NCI-H1105 treated with DMSO at 0.1 percent for 48 hours (cell line): Measurements from ENCODE around the gene POLR3K.

Experiments used
- DNase-seq: peaks from one replicate; lab custom pipeline; 2025; lab: John Stamatoyannopoulos, UW

The POLR3K gene

GRCh38 chr16:53346-54236, at the start of gene POLR3K, which contains the start of gene SNRNP25:
Gene POLR3K (minus strand): TSS chr16:53608. CDS start chr16:53586, 22 bp downstream.
Gene SNRNP25 (plus strand): TSS chr16:53828. CDS start chr16:54017, 189 bp downstream.
- DNase-seq = peak; percentile 91

DNA sequence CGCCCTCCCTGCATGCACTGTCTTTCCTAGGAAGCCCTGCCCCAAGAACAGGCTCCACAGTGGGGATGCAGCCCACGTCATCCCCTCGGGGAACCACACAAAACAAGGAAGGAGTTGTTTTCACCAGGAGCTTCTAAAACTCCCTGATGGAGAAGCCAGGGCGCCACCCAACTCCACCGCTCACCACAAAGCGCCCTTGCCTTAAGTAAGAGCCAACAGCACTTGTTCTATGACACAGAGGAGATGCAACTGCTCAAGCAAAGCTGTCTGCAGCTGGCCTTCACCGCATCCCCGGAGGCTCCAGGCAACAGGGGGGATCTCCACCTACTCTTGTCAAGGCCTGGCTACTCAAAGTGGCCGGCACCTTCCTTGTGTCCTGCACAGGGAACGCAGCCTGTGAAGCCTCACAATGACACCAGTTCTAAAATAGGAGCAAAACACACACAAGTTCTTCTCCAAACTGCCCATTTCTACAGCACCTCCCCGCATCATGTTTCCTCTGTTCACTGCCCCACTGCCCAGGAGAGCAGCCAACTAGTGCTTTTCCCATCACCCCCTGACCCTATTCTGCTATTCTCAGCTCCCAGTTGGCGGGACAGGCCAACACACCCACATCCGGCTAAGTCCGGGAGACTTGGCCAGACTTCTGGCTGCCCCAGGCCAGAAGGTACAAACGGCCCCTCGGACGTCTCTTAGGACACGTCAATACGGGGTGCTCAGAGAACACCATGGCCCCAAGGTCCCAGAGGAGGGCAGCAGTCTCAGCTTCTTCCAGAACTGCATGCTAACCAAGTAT, 48.9 kb upstream of the POLR3K start:
- no peak for DNase-seq

DNA sequence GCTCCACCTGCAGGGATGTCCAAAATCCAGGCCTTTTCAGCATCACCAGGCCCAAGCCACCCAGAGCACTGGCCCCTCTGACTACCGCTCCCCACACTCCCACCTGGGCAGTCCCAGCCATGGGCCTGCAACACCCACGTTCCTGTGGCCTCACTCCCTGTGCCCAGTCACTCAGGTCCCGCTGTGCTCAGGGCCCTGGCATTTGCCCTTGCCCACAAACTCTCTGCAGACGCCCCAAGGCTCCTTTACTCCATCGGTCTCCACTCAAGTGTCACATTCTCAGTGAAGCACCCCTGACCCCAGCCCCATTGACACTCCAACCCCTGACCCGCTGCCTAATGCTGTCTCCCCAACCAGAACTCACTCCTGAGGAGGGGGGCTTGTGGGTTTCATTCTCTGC, 48.2 kb upstream of the POLR3K start:
- no peak for DNase-seq

DNA sequence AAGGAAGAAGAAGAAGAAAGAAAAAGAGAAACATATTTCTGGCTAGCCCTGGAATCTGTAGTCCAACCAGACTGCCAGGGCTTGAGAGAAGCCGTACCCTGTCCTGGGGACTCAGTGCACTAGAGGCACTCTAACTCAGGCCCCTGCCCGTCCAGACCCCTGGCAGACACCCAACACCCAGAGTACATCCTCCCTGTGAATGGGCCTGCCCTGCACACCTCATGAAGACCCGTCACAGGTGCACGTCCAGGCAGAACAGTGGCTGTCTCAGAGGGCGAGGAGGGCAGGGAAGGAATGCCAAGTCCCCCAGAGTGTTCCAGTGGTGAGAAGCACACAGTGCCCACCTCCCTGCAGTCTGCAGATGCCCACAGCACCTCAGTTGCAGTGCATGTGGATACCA, 47.6 kb upstream of the POLR3K start:
- no peak for DNase-seq

- no peak for DNase-seq
These were observed 44.4 kb upstream of the POLR3K start for GRCh38 chr16:97822-98221.

- peak; percentile 43 for DNase-seq
These were observed 43.5 kb upstream of the POLR3K start for GRCh38 chr16:96935-97381.

DNA sequence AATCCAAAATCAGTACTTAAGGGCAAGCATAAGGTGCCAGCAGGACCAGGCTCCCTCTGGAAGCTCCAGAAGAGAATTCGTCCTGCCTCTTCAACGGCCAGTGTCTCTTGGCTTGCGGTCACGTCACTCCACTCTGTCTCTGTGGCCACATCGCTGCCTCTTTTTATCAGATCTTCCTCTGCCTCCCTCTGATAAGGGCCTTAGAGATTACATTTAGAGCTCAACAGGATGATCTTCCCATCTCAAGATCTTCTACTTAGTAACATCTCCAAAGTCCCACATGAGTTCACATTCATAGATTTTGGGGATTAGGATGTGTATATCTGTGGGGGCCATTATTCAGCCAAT, 41.5 kb upstream of the POLR3K start:
- DNase-seq = no peak

- no peak for DNase-seq
These were observed 39.3 kb upstream of the POLR3K start for GRCh38 chr16:92431-93339.

- peak; percentile 64 for DNase-seq
These were observed 38.1 kb upstream of the POLR3K start for GRCh38 chr16:91484-91883.

- no peak for DNase-seq
These were observed 36.2 kb upstream of the POLR3K start for GRCh38 chr16:89391-90302.

DNA sequence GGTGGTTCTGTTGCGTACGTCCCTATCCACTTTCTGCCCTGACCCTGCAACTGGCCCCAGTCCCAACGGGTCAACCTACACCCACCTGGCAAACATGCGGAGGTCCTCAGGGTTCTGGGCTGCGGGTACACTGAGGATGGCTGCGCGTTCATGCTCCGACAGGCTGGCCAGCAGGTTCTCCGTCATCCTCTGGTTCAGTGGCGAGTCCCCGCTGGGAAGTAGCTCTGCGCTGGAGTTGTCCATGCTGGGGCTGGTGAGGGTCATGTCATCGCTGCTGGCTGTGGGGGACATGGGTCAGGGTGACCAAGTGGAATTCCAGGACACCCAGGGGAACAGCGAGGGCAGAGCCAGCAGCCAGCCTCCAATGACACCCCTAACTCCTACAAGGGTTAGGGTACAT, 35.2 kb upstream of the POLR3K start:
- DNase-seq = no peak

GRCh38 chr16:86483-86952, 33.1 kb upstream of the POLR3K start:
- no peak for DNase-seq

- no peak for DNase-seq
These were observed 32.5 kb upstream of the POLR3K start for GRCh38 chr16:85865-86264.

GRCh38 chr16:85407-85782, 32.0 kb upstream of the POLR3K start:
- DNase-seq = no peak

DNA sequence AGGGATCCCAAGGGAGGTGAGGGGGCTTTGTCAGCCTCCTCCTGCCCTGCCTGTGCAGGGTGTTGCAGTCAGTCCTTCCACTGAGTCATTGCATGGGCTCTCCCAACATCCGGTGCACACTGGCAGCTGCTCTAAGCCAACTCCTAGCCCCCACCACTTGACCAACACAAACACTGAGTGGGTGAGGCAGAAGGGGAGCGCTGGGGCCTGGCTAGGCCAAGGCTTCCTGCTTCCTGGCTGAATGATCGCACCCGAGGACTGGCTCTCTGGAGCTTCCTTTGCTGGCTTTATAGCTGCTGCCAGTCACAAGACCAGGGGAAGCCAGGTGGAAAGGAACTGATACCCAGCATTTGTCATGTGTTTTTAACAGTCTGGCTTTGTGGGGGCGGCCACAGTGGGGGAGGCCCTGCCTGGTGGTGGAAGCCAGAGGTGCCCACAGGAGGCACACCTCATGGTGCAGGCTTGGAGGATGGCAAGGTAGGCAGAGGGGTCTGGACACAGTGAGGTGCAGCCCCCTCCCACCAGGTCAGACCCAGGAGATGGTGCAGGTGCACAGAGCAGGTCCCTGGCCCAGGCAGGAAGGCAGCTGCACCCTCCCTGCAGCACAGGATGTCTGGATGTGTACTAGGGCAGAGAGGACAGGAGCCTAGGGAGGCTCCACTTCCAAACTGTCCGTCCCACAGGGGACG, 31.5 kb upstream of the POLR3K start:
- peak; percentile 42 for DNase-seq

- DNase-seq = peak; percentile 54
These were observed 30.6 kb upstream of the POLR3K start for GRCh38 chr16:83781-84615.

- no peak for DNase-seq
These were observed 29.7 kb upstream of the POLR3K start for GRCh38 chr16:83060-83603.

DNA sequence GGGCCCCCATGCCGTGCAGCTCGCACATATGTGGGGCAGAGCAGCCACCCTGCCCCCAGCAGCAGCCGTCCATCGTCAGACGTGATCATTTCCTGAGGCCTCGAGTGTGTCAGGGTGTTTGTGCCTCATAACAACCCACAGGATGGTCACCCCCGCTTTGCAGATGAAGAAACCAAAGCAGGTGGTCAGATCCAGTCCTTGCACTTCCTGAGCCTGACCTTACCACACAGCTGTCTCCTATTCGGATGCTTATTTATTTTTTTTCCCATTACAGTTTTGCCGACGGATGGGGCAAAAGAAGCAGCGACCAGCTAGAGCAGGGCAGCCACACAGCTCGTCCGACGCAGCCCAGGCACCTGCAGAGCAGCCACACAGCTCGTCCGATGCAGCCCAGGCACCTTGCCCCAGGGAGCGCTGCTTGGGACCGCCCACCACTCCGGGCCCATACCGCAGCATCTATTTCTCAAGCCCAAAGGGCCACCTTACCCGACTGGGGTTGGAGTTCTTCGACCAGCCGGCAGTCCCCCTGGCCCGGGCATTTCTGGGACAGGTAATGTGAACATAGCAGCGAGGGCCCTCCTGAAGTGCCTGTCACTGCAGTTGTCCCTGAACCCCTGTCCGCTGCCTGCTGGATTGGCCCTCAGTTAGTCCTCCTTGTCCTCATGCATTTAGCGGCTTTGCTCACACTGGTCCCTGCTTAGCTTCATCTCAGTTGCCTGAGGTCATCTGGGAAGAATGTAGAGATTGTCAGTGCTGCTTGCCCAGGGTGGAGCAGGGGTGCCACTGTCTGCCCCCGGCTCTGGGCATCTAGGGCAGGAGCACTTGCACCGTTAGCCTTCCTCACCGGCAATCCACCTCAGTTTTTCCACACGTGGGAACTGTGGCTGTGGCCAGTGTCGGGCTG, 26.0 kb upstream of the POLR3K start:
- no peak for DNase-seq
